HG03025 (cell line): ENCODE results near the gene SLC25A44.
"Not testable (repeated sequence)": the region's sequence is repeated elsewhere in the genome, so short reads cannot be mapped to it uniquely, and the experiment has no call there.

ENCODE experiments used
- ATAC-seq: cut with Tn5 transposase; IDR thresholded peaks from one replicate; pipeline ENCODE4 v1.9.1; 2021; ENCODE audit warnings: mild to moderate bottlenecking, moderate library complexity; ENCODE audit not compliant: unreplicated experiment, low FRiP score

The SLC25A44 gene

DNA sequence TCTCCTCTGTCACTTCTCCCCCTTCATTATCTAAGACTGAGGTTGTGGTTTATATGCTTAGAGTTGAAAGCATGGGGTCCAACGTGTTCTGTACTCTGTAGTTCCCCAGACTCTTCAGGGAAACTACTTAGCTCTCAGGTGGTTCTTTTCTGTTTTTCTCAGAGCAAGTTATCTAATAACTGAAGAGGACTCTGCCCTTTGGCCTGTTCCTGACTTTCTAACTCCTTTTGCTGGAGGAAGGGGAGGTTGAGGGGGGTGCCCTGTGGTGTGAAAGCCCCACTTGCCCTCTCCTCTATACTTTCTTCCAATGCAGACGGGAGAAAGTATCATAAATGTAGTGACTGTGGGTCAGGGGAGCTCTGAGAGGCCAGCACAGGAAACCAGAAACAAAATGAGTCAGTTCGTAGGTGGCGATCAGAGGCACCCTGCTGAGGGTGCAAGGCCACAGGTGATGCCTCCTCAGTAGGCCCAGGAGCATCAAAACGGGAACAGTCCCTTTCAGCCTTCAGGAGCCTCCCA lies 5.0 kb downstream of the SLC25A44 start:
- no peak for ATAC-seq

DNA sequence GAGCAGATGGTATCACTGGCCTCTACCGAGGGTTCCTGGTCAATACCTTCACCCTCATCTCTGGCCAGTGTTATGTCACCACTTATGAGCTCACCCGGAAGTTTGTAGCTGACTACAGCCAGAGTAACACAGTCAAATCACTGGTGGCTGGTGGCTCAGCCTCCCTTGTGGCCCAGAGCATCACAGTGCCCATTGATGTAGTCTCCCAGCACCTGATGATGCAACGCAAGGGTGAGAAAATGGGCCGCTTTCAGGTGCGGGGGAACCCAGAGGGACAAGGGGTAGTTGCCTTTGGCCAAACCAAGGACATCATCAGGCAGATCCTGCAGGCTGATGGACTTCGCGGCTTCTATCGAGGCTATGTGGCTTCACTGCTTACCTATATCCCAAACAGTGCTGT lies 6.1 kb downstream of the SLC25A44 start:
- no peak for ATAC-seq

DNA sequence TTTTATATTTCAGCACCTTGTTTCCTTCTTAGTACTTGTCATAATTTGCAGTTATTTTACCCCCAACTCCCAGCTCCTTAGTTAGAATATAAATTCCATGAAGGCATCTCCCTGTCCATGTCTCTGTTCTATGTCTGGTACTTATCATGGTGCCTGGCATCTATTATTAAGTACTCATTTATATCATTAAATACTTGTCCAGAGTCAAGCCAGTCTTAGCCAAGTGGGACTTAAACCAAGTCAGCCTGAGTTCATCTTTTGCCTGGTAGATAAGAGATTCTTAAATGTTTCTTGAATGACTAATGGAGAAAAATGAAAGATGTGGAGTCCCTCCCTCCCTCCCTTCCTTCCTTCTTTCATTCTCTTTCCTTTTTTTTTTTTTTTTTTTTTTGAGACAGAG lies 9.4 kb downstream of the SLC25A44 start:
- ATAC-seq = no peak

DNA sequence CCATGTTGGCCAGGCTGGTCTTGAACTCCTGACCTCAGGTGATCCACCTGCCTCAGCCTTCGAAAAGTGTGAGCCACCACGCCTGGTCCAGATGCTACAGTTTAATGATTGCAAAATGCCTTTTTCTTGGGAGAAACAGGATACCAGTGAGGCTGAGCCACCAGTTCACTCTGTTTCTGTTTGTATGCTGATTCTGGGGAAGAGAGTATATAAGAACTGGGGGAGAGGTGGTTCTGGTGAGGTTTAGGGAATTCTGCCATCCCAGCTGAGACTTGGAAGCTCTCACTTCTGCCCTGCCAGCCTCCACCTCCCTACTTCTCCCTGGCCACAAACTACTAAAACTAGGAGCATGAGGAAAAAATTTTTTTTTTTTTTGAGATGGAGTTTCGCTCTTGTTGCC lies 10.8 kb downstream of the SLC25A44 start:
- no peak for ATAC-seq

DNA sequence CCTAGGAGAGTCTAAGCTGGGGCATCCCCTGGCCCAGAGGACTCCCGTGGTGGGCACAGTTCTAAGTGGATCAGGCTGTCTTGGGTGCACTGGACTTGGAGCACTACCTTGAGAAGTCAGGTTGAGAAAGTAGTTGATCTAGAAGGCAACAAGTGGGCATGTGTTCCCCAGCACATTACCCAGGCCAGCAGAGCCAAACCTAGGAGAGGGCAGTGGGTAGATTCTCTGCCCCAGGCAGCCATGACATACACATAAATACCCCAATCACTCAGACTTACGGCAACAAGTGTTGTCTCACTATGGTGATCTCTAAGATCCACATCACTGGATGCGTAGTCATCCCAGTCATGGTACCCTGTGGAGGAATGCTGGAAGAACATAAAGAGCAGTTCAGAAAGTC lies 17.3 kb downstream of the SLC25A44 start:
- ATAC-seq = no peak

DNA sequence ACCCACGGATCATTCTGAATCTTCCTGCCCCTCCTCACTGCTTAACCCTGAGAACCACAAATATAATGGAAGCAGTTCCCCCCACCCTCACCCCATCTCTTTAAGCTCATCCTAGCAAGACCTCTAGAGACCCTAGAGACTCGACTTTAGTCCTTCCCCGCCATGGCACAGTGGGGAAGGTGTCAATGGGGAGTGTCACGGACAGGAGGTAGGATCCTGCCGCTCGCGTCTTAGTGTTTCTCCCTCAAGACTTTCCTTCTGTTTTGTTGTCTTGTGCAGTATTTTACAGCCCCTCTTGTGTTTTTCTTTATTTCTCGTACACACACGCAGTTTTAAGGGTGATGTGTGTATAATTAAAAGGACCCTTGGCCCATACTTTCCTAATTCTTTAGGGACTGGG lies 18.2 kb downstream of the SLC25A44 start:
- no peak for ATAC-seq

DNA sequence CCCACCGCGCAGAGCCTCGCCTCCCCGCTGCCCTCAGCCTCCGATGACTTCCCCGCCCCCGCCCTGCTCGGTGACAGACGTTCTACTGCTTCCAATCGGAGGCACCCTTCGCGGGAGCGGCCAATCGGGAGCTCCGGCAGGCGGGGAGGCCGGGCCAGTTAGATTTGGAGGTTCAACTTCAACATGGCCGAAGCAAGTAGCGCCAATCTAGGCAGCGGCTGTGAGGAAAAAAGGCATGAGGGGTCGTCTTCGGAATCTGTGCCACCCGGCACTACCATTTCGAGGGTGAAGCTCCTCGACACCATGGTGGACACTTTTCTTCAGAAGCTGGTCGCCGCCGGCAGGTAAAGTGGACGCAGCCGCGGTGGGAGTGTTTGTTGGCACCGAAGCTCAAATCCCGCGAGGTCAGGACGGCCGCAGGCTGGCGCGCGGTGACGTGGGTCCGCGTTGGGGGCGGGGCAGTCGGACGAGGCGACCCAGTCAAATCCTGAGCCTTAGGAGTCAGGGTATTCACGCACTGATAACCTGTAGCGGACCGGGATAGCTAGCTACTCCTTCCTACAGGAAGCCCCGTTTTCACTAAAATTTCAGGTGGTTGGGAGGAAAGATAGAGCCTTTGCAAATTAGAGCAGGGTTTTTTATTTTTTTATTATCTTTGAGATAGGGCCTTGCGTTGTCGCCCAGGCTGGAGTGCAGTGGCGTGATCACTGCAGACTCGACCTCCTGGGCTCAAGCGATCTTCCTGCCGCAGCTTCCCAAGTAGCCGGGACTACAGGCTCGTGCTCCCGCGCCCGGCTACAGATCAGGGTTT lies 19.1 kb downstream of the SLC25A44 start, which contains the start of gene PMF1:
Gene PMF1, plus strand, starts transcription at position 175 of the 811 bp plus-strand sequence. Its CDS starts 9 bp downstream, at position 184.
- ATAC-seq = peak; percentile 81

DNA sequence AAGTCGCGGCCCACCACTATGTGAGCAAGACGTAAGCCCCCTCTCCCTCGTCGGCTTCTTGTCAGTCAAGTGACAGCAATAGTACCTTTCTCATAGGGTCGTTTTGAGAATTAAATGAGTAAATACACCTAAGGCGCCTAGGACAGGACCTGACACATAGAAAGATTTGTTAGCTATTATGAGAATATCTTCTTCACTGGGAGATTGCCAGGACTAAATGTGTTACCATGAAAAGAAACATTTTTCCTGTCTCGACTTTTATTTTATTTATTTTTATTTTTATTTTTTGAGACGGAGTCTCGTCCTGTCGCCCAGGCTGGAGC lies 19.7 kb downstream of the SLC25A44 start:
- ATAC-seq = no peak

DNA sequence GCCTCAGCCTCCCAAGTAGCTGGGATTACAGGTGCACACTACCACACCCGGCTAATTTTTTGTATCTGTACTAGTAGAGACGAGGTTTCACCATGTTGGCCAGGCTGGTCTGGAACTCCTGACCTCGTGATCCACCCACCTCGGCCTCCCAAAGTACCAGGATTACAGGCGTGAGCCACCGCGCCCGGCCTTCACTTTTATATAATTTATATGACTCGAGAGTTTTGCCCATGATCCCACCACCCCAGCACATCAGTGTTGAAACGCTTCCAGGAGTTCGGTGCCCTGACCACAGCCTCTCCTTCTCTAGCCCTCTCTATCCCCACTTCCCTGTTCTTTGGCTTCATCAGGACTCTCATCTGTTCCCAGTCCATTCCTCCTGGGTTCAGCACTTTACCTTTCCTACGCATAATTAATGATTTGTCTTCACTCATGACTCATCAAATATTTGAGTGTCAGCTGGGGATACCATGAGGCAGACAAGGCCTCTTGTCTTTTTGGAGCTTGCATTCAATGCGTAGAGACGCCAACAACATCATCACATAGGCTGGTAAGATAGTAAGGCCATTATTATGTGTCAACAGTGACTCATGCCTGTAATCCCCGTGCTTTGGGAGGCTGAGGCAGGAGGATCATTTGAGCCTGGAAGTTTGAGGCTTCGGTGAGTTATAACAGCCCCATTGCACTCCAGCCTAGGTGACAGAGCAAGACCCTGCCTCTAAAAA lies 20.3 kb downstream of the SLC25A44 start:
- ATAC-seq = no peak

DNA sequence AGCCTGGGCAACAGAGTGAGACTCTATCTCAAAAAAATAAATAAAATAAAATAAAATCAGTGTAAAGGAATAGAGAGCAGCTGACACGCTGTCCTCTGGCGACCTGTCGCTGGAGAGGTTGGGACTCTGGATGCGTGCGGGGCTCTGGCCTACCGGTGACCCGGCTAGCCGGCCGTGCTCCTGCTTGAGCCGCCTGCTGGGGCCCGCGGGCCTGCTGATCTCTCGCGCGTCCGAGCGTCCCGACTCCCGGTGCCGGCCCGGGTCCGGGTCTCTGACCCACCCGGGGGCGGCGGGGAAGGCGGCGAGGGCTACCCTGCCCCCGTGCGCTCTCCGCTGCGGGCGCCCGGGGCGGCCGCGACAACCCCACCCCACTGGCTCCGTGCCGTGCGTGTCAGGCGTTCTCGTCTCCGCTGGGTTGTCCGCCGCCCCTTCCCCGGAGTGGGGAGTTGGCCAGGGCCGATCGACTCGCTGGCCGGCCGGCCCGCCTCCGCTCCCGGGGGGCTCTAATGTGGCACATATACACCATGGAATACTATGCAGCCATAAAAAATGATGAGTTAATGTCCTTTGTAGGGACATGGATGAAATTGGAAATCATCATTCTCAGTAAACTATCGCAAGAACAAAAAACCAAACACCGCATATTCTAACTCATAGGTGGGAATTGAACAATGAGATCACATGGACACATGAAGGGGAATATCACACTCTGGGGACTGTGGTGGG lies 22.6 kb downstream of the SLC25A44 start:
- not testable (repeated sequence) for ATAC-seq

DNA sequence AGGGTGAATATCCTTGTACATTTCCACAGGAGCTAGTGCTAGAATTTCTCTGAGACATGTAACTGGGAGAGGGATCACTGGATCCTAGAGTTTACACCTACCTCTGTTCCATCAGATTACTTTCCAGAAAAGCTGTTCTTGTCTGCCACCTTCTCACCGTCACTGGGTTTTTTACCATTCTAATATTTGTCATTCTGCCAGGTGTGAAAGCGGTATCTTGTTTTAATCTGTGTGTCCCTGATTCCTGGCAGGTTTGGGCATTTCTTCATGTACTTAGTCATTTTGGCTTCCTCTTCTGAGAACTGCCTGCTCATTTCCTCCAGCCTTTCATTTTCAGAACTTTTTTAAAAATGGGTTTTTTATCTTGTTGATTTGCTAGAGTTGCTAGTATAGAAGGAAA lies 24.0 kb downstream of the SLC25A44 start:
- ATAC-seq = no peak

DNA sequence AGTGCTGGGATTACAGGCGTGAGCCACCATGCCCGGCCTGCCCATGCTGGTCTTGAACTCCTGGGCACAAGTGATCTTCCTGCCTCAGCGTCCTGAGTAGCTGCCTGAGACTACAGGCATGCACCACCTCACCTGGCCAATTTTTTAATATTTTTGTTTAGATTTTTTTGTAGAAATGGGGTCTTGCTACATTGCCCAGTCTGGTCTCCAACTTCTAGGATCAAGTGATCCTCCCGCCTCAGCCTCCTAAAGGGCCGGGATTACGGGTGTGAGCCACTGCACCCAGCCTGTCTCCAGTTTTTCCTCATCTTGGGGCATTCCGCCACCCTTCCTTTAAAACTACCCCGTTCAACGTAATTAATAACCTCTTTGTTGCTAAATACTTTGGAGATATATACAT lies 26.3 kb downstream of the SLC25A44 start:
- no peak for ATAC-seq

DNA sequence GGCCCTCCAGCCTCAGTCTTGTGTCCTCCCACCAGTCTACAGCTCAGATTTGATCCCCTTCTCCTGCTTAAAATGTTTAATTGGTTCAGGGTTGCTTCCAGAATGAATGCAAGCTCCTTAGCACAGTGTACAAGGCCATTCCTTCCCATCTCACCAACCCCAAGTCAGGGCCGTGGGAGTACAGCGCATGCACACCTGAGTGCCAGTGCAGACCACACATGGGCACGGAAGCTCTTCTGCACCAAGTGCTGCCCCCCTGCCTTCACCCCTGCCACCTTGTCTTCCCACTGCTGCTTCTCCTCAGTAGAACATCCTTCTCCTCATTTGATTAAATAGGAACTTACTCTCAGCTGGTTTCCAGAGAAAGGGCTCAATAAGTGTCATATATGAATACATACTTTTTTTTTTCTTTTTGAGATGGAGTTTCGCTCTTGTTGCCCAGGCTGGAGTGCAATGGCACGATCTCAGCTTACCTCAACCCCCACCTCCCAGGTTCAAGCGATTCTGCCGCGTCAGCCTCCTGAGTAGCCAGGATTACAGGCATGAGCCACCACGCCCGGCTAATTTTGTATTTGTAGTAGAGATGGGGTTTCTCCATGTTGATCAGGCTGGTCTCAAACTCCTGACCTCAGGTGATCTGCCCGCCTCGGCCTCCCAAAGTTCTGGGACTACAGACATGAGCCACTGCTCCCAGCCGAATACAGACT lies 28.2 kb downstream of the SLC25A44 start:
- no peak for ATAC-seq

DNA sequence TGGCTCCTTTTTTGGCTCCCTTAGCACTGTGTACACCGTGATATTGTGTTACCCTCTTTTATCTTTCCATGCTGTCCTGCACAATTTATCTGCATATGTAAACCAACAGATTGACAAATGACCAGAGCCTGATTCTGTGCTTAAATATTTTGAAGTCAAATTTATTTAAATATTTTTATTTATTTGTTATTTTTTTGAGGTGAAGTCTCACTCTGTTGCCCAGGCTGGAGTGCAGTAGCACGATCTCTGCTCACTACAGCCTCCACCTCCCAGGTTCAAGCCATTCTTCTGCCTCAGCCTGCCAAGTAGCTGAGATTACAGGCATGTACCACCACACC lies 31.7 kb downstream of the SLC25A44 start:
- no peak for ATAC-seq

DNA sequence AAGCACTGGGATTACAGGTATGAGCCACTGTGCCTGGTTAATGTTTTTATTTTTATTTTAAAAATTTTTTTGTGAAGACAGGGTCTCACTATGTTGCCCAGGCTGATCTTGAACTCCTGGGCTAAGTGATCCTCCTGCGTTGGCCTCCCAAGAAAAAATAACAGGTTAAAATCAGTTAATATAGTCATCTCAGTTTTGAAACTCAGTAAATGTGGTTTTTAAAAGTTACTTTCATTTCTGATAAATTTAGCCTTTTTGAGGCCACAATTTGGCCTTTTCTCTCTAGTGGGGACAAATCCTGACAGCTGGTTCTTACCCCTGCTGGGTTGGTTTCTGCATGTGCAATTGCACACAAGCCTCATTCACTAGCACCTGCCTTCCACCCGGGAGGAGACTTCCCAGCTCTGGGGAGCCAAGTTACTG lies 32.2 kb downstream of the SLC25A44 start:
- peak; percentile 63 for ATAC-seq

DNA sequence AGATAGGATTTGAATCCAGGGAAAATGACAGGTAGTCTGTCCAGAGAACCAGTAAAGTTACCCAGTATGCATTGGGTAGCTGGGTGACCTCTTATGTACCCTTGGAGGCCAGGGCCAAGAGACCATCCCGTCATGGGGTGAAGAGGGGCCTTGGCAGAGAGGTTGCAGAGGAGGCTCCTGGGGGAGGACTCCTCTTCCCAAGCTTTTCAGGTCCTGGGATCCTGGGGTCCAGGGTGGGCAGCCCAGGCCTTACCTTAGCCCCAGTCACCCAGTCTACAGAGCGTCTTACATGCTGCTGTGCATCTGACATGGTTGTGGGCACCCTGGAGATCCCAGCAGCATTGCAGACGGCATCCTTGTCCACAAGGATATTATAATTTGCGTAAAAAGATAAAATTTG lies 32.9 kb downstream of the SLC25A44 start:
- ATAC-seq = no peak

DNA sequence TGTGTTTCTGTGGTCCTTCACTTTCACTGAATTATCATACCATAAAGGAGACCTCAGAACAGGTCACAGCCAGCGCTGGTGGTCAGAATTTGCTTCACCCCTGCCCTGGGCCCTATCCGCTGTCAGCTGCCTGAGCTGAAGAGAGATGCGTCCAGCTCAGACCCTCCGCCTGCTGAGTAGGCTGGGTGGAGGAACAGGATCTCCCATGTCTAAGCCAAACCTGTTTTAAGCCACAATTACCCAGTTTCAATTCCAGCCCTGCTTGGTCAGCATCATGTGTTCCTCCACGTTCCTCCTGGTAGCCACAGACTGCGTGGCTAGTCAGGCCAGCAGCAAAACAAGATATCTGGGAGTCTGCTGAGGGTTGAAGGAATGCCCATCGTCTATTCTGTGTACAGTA lies 34.6 kb downstream of the SLC25A44 start:
- ATAC-seq = no peak

DNA sequence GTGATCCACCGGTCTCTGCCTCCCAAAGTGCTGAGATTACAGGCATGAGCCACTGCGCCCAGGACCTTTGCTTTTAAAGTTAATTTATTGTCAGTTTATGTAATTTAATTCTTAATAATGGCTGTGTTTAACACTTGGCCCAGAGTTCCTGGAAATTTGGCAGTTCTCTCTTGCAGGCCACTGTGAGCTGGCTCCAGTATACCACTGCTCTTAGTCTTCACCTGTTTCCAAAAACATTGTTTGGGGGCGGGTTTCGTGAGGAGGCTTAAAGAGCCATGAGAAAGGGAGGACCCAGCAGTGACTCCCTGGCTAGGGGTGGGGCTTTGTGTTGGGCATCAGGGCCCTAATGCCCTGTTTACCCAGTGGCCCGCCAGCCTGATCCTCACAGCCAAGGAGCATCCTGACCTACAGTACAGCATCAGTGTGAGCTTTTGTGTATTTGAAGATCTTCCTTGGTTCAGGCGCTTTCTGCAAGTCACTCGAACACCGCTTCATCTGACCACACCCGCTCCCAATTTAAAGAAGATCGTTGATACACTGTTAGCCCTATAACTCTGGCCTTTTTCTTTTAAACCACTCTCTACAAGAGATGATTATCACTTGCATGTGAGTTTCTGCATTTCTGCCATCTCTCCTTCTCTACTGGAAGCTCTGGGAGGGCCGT lies 36.0 kb downstream of the SLC25A44 start:
- ATAC-seq = no peak

DNA sequence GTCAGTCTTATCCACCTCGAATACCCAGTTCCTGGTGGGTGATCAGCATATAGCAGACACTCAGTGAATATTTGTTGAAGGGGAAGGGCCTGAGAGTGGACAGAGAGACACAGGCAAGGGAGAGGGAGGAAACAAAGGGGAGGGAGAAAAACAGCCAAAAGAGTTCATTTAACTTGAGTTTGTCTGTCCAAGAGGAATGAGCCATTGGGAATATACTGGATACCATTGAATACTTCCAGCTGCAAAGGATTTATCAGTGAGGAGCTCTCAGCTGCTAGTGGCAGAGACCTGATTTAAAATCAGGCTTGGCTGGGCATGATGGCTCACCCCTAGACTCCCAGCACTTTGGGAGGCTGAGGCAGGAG lies 36.6 kb downstream of the SLC25A44 start:
- no peak for ATAC-seq

DNA sequence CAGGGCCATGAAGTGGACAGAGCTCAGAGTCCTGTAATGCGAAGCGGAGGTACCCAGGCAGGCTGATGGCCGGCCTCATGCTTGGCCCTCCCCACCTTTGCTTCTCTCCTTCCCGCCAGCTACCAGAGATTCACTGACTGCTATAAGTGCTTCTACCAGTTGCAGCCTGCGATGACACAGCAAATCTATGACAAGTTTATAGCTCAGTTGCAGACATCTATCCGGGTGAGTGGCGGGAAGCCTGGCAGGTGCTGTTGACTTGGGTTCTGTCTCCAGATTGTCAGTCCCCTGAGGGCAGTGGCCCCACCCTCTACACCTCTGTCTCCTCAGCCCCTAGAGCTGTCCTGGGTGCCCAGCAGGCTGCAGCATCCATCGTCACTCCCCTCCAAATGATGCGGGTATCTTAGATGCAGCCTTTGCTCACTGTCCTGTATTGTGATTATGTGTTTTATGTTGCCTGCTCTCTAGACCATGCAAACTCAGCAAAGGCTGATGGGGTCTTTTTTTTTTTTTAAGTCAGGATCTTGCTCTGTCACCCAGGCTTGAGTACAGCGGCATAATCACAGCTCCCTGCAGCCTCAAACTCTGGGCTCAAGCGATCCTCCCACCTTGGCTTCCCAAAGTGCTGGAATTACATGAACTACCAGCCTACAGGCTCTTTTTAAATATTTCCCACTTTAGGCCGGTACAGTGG lies 38.4 kb downstream of the SLC25A44 start:
- no peak for ATAC-seq
